HepG2 (cell line): ENCODE results near the gene ABCA4. TPM values are rescaled to one million over a fixed set of nuclear protein-coding genes. Genes with fewer than 3 reads are reported as not detected.
"Not testable (repeated sequence)": the region's sequence is repeated elsewhere in the genome, so short reads cannot be mapped to it uniquely, and the experiment has no call there.

Source experiments
- ATAC-seq: fragments of 200-7000 bp; cut with Tn5 transposase; 3 replicates; pipeline ENCODE4 v1.9.1; 2020; ENCODE audit warnings: mild to moderate bottlenecking, moderate library complexity
- BruUV-seq: library from RNA; stranded (reverse); fragments of 400-500 nt; replicated peaks from 2 replicates; lab custom pipeline; 2021; lab: Mats Ljungman, UMichigan
- CTCF ChIA-PET: fragments of 300-600 bp; formaldehyde crosslinking; extraction: SDS; loops from one replicate; lab custom pipeline; 2021; ENCODE audit warnings: low total read pairs, inconsistent platforms, low intra/inter-chr PET ratio; lab: Yijun Ruan, JAX
- POLR2A ChIA-PET: fragments of 350-600 bp; sonication (Branson Sonifier 250); formaldehyde crosslinking; loops from one replicate; lab custom pipeline; 2020; ENCODE audit warnings: antibody characterized with exemption, inconsistent platforms; lab: Yijun Ruan, JAX
- DNase-seq: peaks from one replicate; pipeline ENCODE4 v3.0.0-alpha.2; 2015; ENCODE audit warnings: low spot score
- FAIRE-seq: peaks from 3 replicates; lab custom pipeline; 2011; peaks lifted over from hg19 to GRCh38; lab: Jason Lieb, UNC
- H2AFZ ChIP-seq: one replicate; pipeline ENCODE4 v1.6.1; 2011; ENCODE audit warnings: low read length, inconsistent platforms
- H3K27ac ChIP-seq: fragments of 300-600 bp; 3 replicates; pipeline ENCODE4 v1.8.0; 2011; ENCODE audit warnings: mixed run types, mild to moderate bottlenecking, mixed read lengths, low read length, inconsistent platforms; ENCODE audit not compliant: insufficient read depth; ENCODE audit errors: extremely low read length
- H3K27me3 ChIP-seq, 2 experiments: fragments of 200-600 bp in 1 of 2; 2 replicates in 1 of 2; 3 replicates in 1 of 2; pipeline versions ENCODE4 v1.6.0 to v1.8.0; 2011; ENCODE audit warnings: low read length in 2 of 2, mild to moderate bottlenecking in 2 of 2, moderate library complexity in 2 of 2, inconsistent platforms in 1 of 2; ENCODE audit not compliant: insufficient read depth in 2 of 2, control insufficient read depth in 1 of 2
- H3K36me3 ChIP-seq, 2 experiments: fragments of 200-600 bp in 1 of 2; replicated peaks in 1 of 2; 2 replicates in 1 of 2; 3 replicates in 1 of 2; pipeline versions ENCODE4 v1.5.1 to v1.8.0; 2011; ENCODE audit warnings: low read length in 2 of 2, inconsistent platforms in 1 of 2; ENCODE audit not compliant: insufficient read depth in 2 of 2, control insufficient read depth in 1 of 2
- H3K4me1 ChIP-seq: 2 replicates; pipeline ENCODE4 v1.5.1; 2012; ENCODE audit warnings: low read length, inconsistent platforms; ENCODE audit not compliant: insufficient read depth
- H3K4me2 ChIP-seq: 2 replicates; pipeline ENCODE4 v1.6.0; 2011; ENCODE audit warnings: low read depth, low read length, inconsistent platforms
- H3K4me3 ChIP-seq, 3 experiments: fragments of 200-600 bp in 1 of 3; sonication (generic), shearing (Covaris generic) in 1 of 3; replicated peaks in 1 of 3; 2 replicates each; pipeline ENCODE4 v1.5.1; 2011 to 2016; ENCODE audit warnings: low read length in 3 of 3, inconsistent platforms in 2 of 3, low read depth in 2 of 3, mild to moderate bottlenecking in 2 of 3, control low read depth in 1 of 3, mixed read lengths in 1 of 3; ENCODE audit not compliant: insufficient read depth in 1 of 3
- H3K79me2 ChIP-seq: one replicate; pipeline ENCODE4 v1.6.1; 2011; ENCODE audit warnings: low read length, inconsistent platforms; ENCODE audit not compliant: insufficient read depth
- H3K9ac ChIP-seq: 2 replicates; pipeline ENCODE4 v1.6.0; 2011; ENCODE audit warnings: mild to moderate bottlenecking, low read depth, low read length, inconsistent platforms; ENCODE audit not compliant: insufficient read depth
- H3K9me3 ChIP-seq: 2 replicates; pipeline ENCODE4 v1.5.1; 2012; ENCODE audit warnings: mild to moderate bottlenecking, low read length
- H4K20me1 ChIP-seq: 2 replicates; pipeline ENCODE4 v1.6.0; 2011; ENCODE audit warnings: inconsistent platforms, mild to moderate bottlenecking, low read length, moderate library complexity; ENCODE audit not compliant: insufficient read depth
- ATF4 ChIP-seq, 2 experiments: fragments of 450-650 bp in 1 of 2; sonication (generic) in 1 of 2; formaldehyde crosslinking; IDR thresholded peaks; 2 replicates each; pipeline versions ENCODE4 v1.5.0 to v1.8.0; 2020 to 2022; ENCODE audit warnings: mild to moderate bottlenecking in 1 of 2, missing genetic modification reagents in 1 of 2
- ATF7 ChIP-seq, 2 experiments: fragments of 450-650 bp in 1 of 2; sonication (generic) in 1 of 2; formaldehyde crosslinking in 1 of 2; IDR thresholded peaks; 2 replicates each; pipeline versions ENCODE4 v1.4.0 to v1.6.1; 2016 to 2020; ENCODE audit warnings: antibody characterized with exemption in 1 of 2, mild to moderate bottlenecking in 1 of 2, missing genetic modification reagents in 1 of 2
- CEBPG ChIP-seq: IDR thresholded peaks from 2 replicates; pipeline ENCODE4 v1.6.1; 2016
- FOXA3 ChIP-seq: IDR thresholded peaks from 2 replicates; pipeline ENCODE4 v1.6.1; 2016; ENCODE audit warnings: missing genetic modification reagents, missing compliant biosample characterization
- FOXK1 ChIP-seq: sonication (generic); formaldehyde crosslinking; IDR thresholded peaks from 2 replicates; pipeline ENCODE4 v1.4.0; 2020; ENCODE audit warnings: low read depth, missing genetic modification reagents, borderline replicate concordance
- FOXP1 ChIP-seq, 2 experiments: fragments of 450-650 bp in 1 of 2; IDR thresholded peaks; 2 replicates each; pipeline ENCODE4 v1.6.1; 2017 to 2018; ENCODE audit warnings: antibody characterized with exemption in 1 of 2
- HNF4A ChIP-seq: sonication (generic); formaldehyde crosslinking; IDR thresholded peaks from 2 replicates; pipeline ENCODE4 v1.4.0; 2020; ENCODE audit warnings: missing genetic modification reagents
- MIER3 ChIP-seq: IDR thresholded peaks from 2 replicates; pipeline ENCODE4 v1.6.1; 2016; ENCODE audit warnings: missing compliant biosample characterization, borderline replicate concordance
- NR2C2 ChIP-seq: sonication (generic); formaldehyde crosslinking; IDR thresholded peaks from 2 replicates; pipeline ENCODE4 v1.4.0; 2020; ENCODE audit warnings: missing genetic modification reagents, mild to moderate bottlenecking, moderate library complexity, borderline replicate concordance
- PAXIP1 ChIP-seq: sonication (generic); formaldehyde crosslinking; conservative IDR thresholded peaks from 2 replicates; pipeline ENCODE4 v1.4.0; 2020; ENCODE audit warnings: mild to moderate bottlenecking, missing genetic modification reagents, moderate library complexity
- ZMYM2 ChIP-seq: sonication (generic); formaldehyde crosslinking; IDR thresholded peaks from 2 replicates; pipeline ENCODE4 v1.8.0; 2022; ENCODE audit warnings: mild to moderate bottlenecking, missing genetic modification reagents
- ZNF160 ChIP-seq: sonication (generic); formaldehyde crosslinking; IDR thresholded peaks from 2 replicates; pipeline ENCODE4 v1.8.0; 2022; ENCODE audit warnings: mild to moderate bottlenecking, inconsistent platforms, missing genetic modification reagents
- ZNF644 ChIP-seq: IDR thresholded peaks from 2 replicates; pipeline ENCODE4 v1.6.1; 2016; ENCODE audit warnings: low read depth
- WGBS: methylation state at CpG from one replicate; pipeline ENCODE4 v1.1.6; 2017; ENCODE audit warnings: low lambda C conversion rate; 5-methylcytosine and 5-hydroxymethylcytosine counted together
- in situ Hi-C: cut with HindIII; loops from 2 replicates; pipeline ENCODE4 v1.10.0; 2017; ENCODE audit warnings: low pct_unique_long_range_greater_than_20kb; ENCODE audit not compliant: extremely low pct_ligation_motif_present
- intact Hi-C: fragments of 100-400 bp; cut with micrococcal nuclease; formaldehyde crosslinking; loops from one replicate; pipeline ENCODE4 v1.10.0; 2022; ENCODE audit not compliant: unreplicated experiment
- polyA plus RNA-seq, 8 experiments: library from polyadenylated mRNA; depleted of rRNA in 3 of 8; stranded (reverse) in 7 of 8; unstranded in 1 of 8; fragments of >200 nt; fragmentation: Illumina TruSeq in 4 of 8; extraction: Trizol in 4 of 8; gene quantifications; 2 replicates each; pipeline versions ENCODE4 v1.2.1 to v1.2.3, GENCODE V29; 2011 to 2016; ENCODE audit warnings: low read depth in 4 of 8, missing spikeins in 1 of 8, mixed read lengths in 1 of 8; ENCODE audit not compliant: insufficient read depth in 1 of 8
- total RNA-seq, 5 experiments: library from RNA; depleted of rRNA; stranded (reverse); fragments of >200 nt; fragmentation: Illumina TruSeq; extraction: Trizol; gene quantifications; 2 replicates each; pipeline ENCODE4 v1.2.3, GENCODE V29; 2016; ENCODE audit warnings: low read depth in 1 of 5

Gene ABCA4
- total and polyA plus RNA-seq, 2 of the 13 experiments (the other 11 are each of a cell fraction or from before 2014, with no cell fraction given) = 0.24 to 0.67 TPM

- Histone ChIP-seq H3K4me1 (peaks cover 43% of the 10 kb centered on the region), H3K36me3 (no peaks in the 10 kb centered on the region), H3K4me3 (no peak overlapping the region), H3K27me3 (no peaks in the 10 kb centered on the region), H3K9ac (no peak overlapping the region), H4K20me1 (no peaks in the 10 kb centered on the region), H3K4me2 (no peak overlapping the region), H3K79me2 (no peaks in the 10 kb centered on the region), H2AFZ (no peak overlapping the region), H3K9me3 (peaks cover 7% of the 10 kb centered on the region; the same call in 1 of the 2 replicates), H3K27ac (no peak overlapping the region)
- in situ Hi-C loops = no loop called here
- FAIRE-seq = no peak
- POLR2A ChIA-PET = no interaction called here
- ATAC-seq = no peak
- intact Hi-C loops = no loop called here
- no peak for DNase-seq
- no TSS peak for BruUV-seq
- WGBS = 5% methylated on average over 1 of the region's 1 CpG
- CTCF ChIA-PET = no interaction called here
- TF ChIP-seq ZNF160 (peak; percentile 81; the same call in 1 of the 2 replicates), MIER3 (no peak)
Observed at GRCh38 chr1:93955765-93956164, 165.2 kb downstream of the ABCA4 start.

- in situ Hi-C loops; H4K20me1 ChIP-seq; H2AFZ ChIP-seq; H3K27ac ChIP-seq; BruUV-seq; intact Hi-C loops; H3K27me3 ChIP-seq; H3K36me3 ChIP-seq; H3K9me3 ChIP-seq; H3K9ac ChIP-seq; FAIRE-seq; H3K79me2 ChIP-seq; CTCF ChIA-PET; H3K4me3 ChIP-seq; TF ChIP-seq ATF7 (CRISPR knock-in tag; IDR thresholded peaks at IDR 0.05); FOXP1 (IDR thresholded peaks at IDR 0.05): not testable (repeated sequence)
- WGBS = 51% methylated on average over 2 of the region's 2 CpGs
- Histone ChIP-seq H3K4me2 (0 out of 2 replicates have a peak overlapping the region, but pooled peaks have one; percentile 1), H3K4me1 (peaks cover 13% of the 10 kb centered on the region)
- ATAC-seq = peak; percentile 49; the same call in 2 of the 3 replicates
- DNase-seq = peak; percentile 44
- POLR2A ChIA-PET = interaction anchor here (1.2 kb wide), 2 partner anchors 17 to 33 kb away, joined by 5 to 9 read pairs; no protein-coding TSS in a partner anchor
- TF ChIP-seq PAXIP1 (CRISPR knock-in tag) = peak; percentile 30; the same call in 1 of the 2 replicates
- TF ChIP-seq HNF4A = peak; percentile 58
- 0 out of 2 replicates have a peak, but pooled peaks have one; percentile 21 for TF ChIP-seq ZNF644 (CRISPR knock-in tag)
- TF ChIP-seq ATF7 (IDR thresholded peaks at IDR 0.05) = 0 out of 2 replicates have a peak, but pooled peaks have one; percentile 13
- TF ChIP-seq FOXK1 = 0 out of 2 replicates have a peak, but pooled peaks have one; percentile 43
- peak; percentile 54; the same call in 1 of the 2 replicates for TF ChIP-seq FOXA3
- TF ChIP-seq ZMYM2 (CRISPR knock-in tag) = 0 out of 2 replicates have a peak, but pooled peaks have one; percentile 25
- TF ChIP-seq FOXP1 (CRISPR knock-in tag; IDR thresholded peaks at IDR 0.05) = 0 out of 2 replicates have a peak, but pooled peaks have one; percentile 23
- 0 out of 2 replicates have a peak, but pooled peaks have one; percentile 19 for TF ChIP-seq NR2C2 (CRISPR knock-in tag)
- TF ChIP-seq ATF4 (CRISPR knock-in tag; IDR thresholded peaks at IDR 0.05) = peak in 1 of 2 experiments; percentile 79; a peak in 2 of 4 replicates
- TF ChIP-seq CEBPG (CRISPR knock-in tag) = peak; percentile 36; the same call in 1 of the 2 replicates
Observed at GRCh38 chr1:93947002-93947686, 173.8 kb downstream of the ABCA4 start.
